H1 (cell line): ENCODE results near the gene STXBP6. TPM values are rescaled to one million over a fixed set of nuclear protein-coding genes. Genes with fewer than 3 reads are reported as not detected.
A peak's percentile ranks its signal among the peaks of the same experiment; 100 is the strongest.

ENCODE experiments used
- CTCF ChIA-PET: fragments of 300-600 bp; sonication (Branson Sonifier 250); formaldehyde crosslinking; loops from one replicate; lab custom pipeline; 2021; ENCODE audit not compliant: partially characterized antibody; lab: Charles Lee
- POLR2A ChIA-PET: fragments of 300-600 bp; sonication (Branson Sonifier 250); formaldehyde crosslinking; loops from one replicate; lab custom pipeline; 2021; ENCODE audit warnings: inconsistent platforms; ENCODE audit not compliant: partially characterized antibody; lab: Charles Lee
- DNase-seq, 2 experiments: peaks; one replicate each; pipeline versions ENCODE4 v3.0.0 to v3.0.0-alpha.2; 2010 to 2022; ENCODE audit warnings: low spot score in 2 of 2, low read depth in 1 of 2, mixed read lengths in 1 of 2
- FAIRE-seq: peaks from 2 replicates; lab custom pipeline; 2011; peaks lifted over from hg19 to GRCh38; lab: Jason Lieb, UNC
- H2AFZ ChIP-seq: 2 replicates; pipeline ENCODE4 v1.8.1; 2012; ENCODE audit warnings: low read length, inconsistent platforms
- H2AK5ac ChIP-seq: 2 replicates; pipeline ENCODE4 v1.6.1; 2013; ENCODE audit warnings: low read depth, low read length
- H2BK120ac ChIP-seq: replicated peaks from 2 replicates; pipeline ENCODE3; 2013; ENCODE audit warnings: low read depth, low read length, inconsistent platforms
- H2BK12ac ChIP-seq: 2 replicates; pipeline ENCODE4 v1.6.1; 2013; ENCODE audit warnings: low read depth, low read length
- H2BK15ac ChIP-seq: 2 replicates; pipeline ENCODE4 v1.6.1; 2013; ENCODE audit warnings: low read length
- H2BK20ac ChIP-seq: 2 replicates; pipeline ENCODE4 v1.6.1; 2013; ENCODE audit warnings: low read length
- H2BK5ac ChIP-seq: 2 replicates; pipeline ENCODE4 v1.6.1; 2013; ENCODE audit warnings: low read depth, low read length
- H3K14ac ChIP-seq: 2 replicates; pipeline ENCODE4 v1.6.1; 2013; ENCODE audit warnings: inconsistent platforms; ENCODE audit not compliant: insufficient read length
- H3K18ac ChIP-seq: 2 replicates; pipeline ENCODE4 v1.6.1; 2013; ENCODE audit warnings: low read length; ENCODE audit errors: extremely low read depth
- H3K23ac ChIP-seq: 2 replicates; pipeline ENCODE4 v1.6.1; 2013; ENCODE audit warnings: inconsistent platforms; ENCODE audit not compliant: insufficient read length
- H3K23me2 ChIP-seq: 2 replicates; pipeline ENCODE4 v1.6.1; 2013; ENCODE audit warnings: low read depth, low read length
- H3K27ac ChIP-seq: 2 replicates; pipeline ENCODE4 v1.6.1; 2011; ENCODE audit warnings: low read depth, low read length, inconsistent platforms
- H3K27me3 ChIP-seq, 4 experiments: replicated peaks in 1 of 4; 1 replicate in 1 of 4; 2 replicates in 3 of 4; pipeline versions ENCODE4 v1.6.1 to v1.8.1; 2011 to 2013; ENCODE audit warnings: low read length in 3 of 4, mild to moderate bottlenecking in 3 of 4, inconsistent platforms in 2 of 4, mixed read lengths in 2 of 4, moderate library complexity in 1 of 4; ENCODE audit not compliant: control insufficient read depth in 3 of 4, insufficient read depth in 3 of 4; ENCODE audit errors: extremely low read depth in 1 of 4
- H3K36me3 ChIP-seq, 4 experiments: 2 replicates each; pipeline versions ENCODE4 v1.6.1 to v1.8.1; 2011 to 2013; ENCODE audit warnings: mild to moderate bottlenecking in 4 of 4, low read length in 3 of 4, moderate library complexity in 2 of 4, control low read depth in 1 of 4, inconsistent platforms in 1 of 4; ENCODE audit not compliant: insufficient read depth in 4 of 4, control insufficient read depth in 2 of 4
- H3K4ac ChIP-seq: replicated peaks from 2 replicates; pipeline ENCODE3; 2013; ENCODE audit warnings: low read length, low read depth, mixed read lengths, inconsistent platforms; ENCODE audit not compliant: insufficient read length
- H3K4me1 ChIP-seq, 4 experiments: replicated peaks in 1 of 4; 1 replicate in 1 of 4; 2 replicates in 3 of 4; pipeline versions ENCODE4 v1.6.1 to v1.8.1; 2011 to 2013; ENCODE audit warnings: low read length in 3 of 4, inconsistent platforms in 2 of 4, mixed read lengths in 1 of 4; ENCODE audit not compliant: insufficient read depth in 4 of 4, control insufficient read depth in 3 of 4
- H3K4me2 ChIP-seq, 2 experiments: 2 replicates each; pipeline versions ENCODE4 v1.6.1 to v1.8.1; 2011 to 2013; ENCODE audit warnings: low read depth in 2 of 2, low read length in 2 of 2, control low read depth in 1 of 2, inconsistent platforms in 1 of 2, mild to moderate bottlenecking in 1 of 2; ENCODE audit not compliant: insufficient read depth in 1 of 2
- H3K4me3 ChIP-seq, 4 experiments: fragments of 200-600, 300-600 bp in 1 of 4; sonication (generic), shearing (Covaris generic), sonication (Bioruptor Twin) in 1 of 4; 2 replicates each; pipeline versions ENCODE4 v1.5.1 to v1.8.1; 2011 to 2016; ENCODE audit warnings: low read length in 4 of 4, low read depth in 3 of 4, control low read depth in 2 of 4, inconsistent platforms in 2 of 4, mild to moderate bottlenecking in 2 of 4, mixed read lengths in 1 of 4, moderate library complexity in 1 of 4; ENCODE audit not compliant: insufficient read depth in 2 of 4; ENCODE audit errors: extremely low read depth in 1 of 4
- H3K56ac ChIP-seq: replicated peaks from 2 replicates; pipeline ENCODE3; 2013; ENCODE audit warnings: low read depth, mild to moderate bottlenecking, mixed read lengths, low read length, inconsistent platforms; ENCODE audit not compliant: insufficient read length
- H3K79me1 ChIP-seq: 2 replicates; pipeline ENCODE4 v1.6.1; 2013; ENCODE audit warnings: low read depth, low read length, control low read depth
- H3K79me2 ChIP-seq, 2 experiments: 2 replicates each; pipeline versions ENCODE4 v1.6.1 to v1.8.1; 2012 to 2013; ENCODE audit warnings: low read length in 2 of 2, mild to moderate bottlenecking in 2 of 2, inconsistent platforms in 1 of 2; ENCODE audit not compliant: insufficient read depth in 2 of 2, control insufficient read depth in 1 of 2
- H3K9ac ChIP-seq, 4 experiments: replicated peaks in 1 of 4; 1 replicate in 1 of 4; 2 replicates in 3 of 4; pipeline versions ENCODE4 v1.6.1 to v1.8.1; 2011 to 2013; ENCODE audit warnings: low read depth in 3 of 4, low read length in 3 of 4, control low read depth in 2 of 4, mild to moderate bottlenecking in 2 of 4, moderate library complexity in 2 of 4, inconsistent platforms in 1 of 4; ENCODE audit errors: extremely low read depth in 1 of 4
- H3K9me3 ChIP-seq, 2 experiments: 2 replicates each; pipeline versions ENCODE4 v1.6.1 to v1.8.1; 2012 to 2013; ENCODE audit warnings: mild to moderate bottlenecking in 2 of 2, moderate library complexity in 2 of 2, control low read depth in 1 of 2, inconsistent platforms in 1 of 2, low read depth in 1 of 2, low read length in 1 of 2, mixed read lengths in 1 of 2; ENCODE audit not compliant: insufficient read depth in 2 of 2
- H4K20me1 ChIP-seq, 2 experiments: replicated peaks in 1 of 2; 2 replicates each; pipeline versions ENCODE3 to v1.8.1; 2011 to 2013; ENCODE audit warnings: inconsistent platforms in 2 of 2, low read length in 2 of 2, mild to moderate bottlenecking in 1 of 2; ENCODE audit not compliant: insufficient read depth in 2 of 2, control insufficient read depth in 1 of 2
- H4K5ac ChIP-seq: 2 replicates; pipeline ENCODE4 v1.6.1; 2013; ENCODE audit warnings: low read length, low read depth, mixed read lengths, inconsistent platforms; ENCODE audit not compliant: insufficient read length
- H4K8ac ChIP-seq: 2 replicates; pipeline ENCODE4 v1.8.0; 2013; ENCODE audit warnings: mild to moderate bottlenecking, moderate library complexity, low read length, inconsistent platforms; ENCODE audit not compliant: insufficient read depth; ENCODE audit errors: extremely low read depth
- H4K91ac ChIP-seq: replicated peaks from 2 replicates; pipeline ENCODE3; 2013; ENCODE audit warnings: low read length, mixed read lengths, inconsistent platforms; ENCODE audit not compliant: insufficient read length
- CEBPB ChIP-seq: IDR thresholded peaks from 2 replicates; pipeline ENCODE4 v1.6.1; 2012; ENCODE audit warnings: low read depth, low read length
- TEAD4 ChIP-seq: IDR thresholded peaks from 2 replicates; pipeline ENCODE4 v1.6.1; 2012; ENCODE audit warnings: low read depth, low read length, inconsistent platforms, mixed read lengths
- WGBS, 2 experiments: shearing (Covaris generic) in 1 of 2; methylation state at CpG; one replicate each; pipeline versions ENCODE4 v1.1.6 to v1.1.7; 2013 to 2015; ENCODE audit warnings: low lambda C conversion rate in 2 of 2, mixed read lengths in 2 of 2, inconsistent platforms in 1 of 2, low coverage in 1 of 2, missing lambda C conversion rate in 1 of 2; ENCODE audit not compliant: insufficient replicate concordance in 2 of 2, insufficient coverage in 1 of 2, insufficient read length in 1 of 2; ENCODE audit errors: extremely low coverage in 1 of 2, missing lambda C conversion rate in 1 of 2; 5-methylcytosine and 5-hydroxymethylcytosine counted together
- polyA plus RNA-seq, 7 experiments: library from polyadenylated mRNA; depleted of rRNA in 3 of 7; stranded (reverse) in 5 of 7; unstranded in 2 of 7; fragments of >200 nt in 5 of 7; fragments of 200-250 nt in 2 of 7; gene quantifications; 1 replicate in 5 of 7; 2 replicates in 1 of 7; 4 replicates in 1 of 7; pipeline versions ENCODE4 v1.2.1 to v1.2.3, GENCODE V29; 2011 to 2013; ENCODE audit warnings: missing spikeins in 2 of 7, mixed read lengths in 2 of 7
- total RNA-seq: library from RNA; stranded (reverse); fragmentation: NEBNext Ultra II Directional; extraction: Animal tissue kit (Norgen Biotek cat#: 25700); gene quantifications from 2 replicates; pipeline ENCODE4 v1.2.1, GENCODE V29; 2021

The STXBP6 gene
- total and polyA plus RNA-seq, 2 of the 8 experiments (the other 6 are each of a cell fraction or from before 2014, with no cell fraction given) = 9.4 to 18.1 TPM

DNA sequence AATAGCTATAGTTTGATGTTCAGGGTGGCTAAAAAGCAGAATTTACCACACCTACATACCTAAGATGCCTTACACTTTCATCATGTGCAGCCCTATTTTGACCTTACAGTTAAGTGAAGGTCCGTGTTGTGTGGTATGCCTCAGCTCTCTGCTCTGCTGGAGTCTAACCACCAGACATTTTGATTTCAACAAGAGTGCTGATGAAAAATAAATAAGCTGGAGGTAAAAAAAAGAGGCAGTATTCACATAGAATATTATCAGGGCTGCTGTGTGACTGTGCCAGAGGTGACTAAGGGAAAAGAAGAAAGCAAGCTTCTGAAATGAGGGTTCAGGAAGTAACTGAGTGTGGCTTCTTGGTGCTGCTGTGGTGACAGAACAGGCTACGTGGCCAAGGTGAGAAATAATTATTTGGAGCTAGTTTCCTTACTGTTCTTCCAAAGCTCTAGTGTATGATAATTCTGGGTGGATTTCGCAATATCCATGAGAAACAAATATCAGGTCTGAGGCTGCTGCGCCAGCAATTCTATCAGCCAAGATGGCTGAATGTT is 188.8 kb downstream of the STXBP6 start:
- WGBS, 2 experiments = 85% methylated on average over 4 of the region's 4 CpGs; no CpG with 5 or more reads in 1 of the 2 experiments
- no peak overlapping the region for H2BK5ac ChIP-seq
- H3K4me1 ChIP-seq = peaks cover 0 to 7% (median 5%) of the 10 kb centered on the region in 4 experiments; a peak in 6 of 7 replicates
- H2BK20ac ChIP-seq = no peak overlapping the region
- H3K27me3 ChIP-seq = no peaks in the 10 kb centered on the region
- ChIA-PET CTCF (interaction anchor here (1.5 kb wide), 1 partner anchor 10 kb away, joined by 4 read pairs; no protein-coding TSS in a partner anchor), POLR2A (interaction anchor here (1.4 kb wide), 1 partner anchor 68 kb away, joined by 3 read pairs; no protein-coding TSS in a partner anchor)
- H2AK5ac ChIP-seq = no peak overlapping the region
- no peak overlapping the region for H3K9ac ChIP-seq
- no peak overlapping the region; the same call in 1 of the 2 replicates for H2BK12ac ChIP-seq
- no peaks in the 10 kb centered on the region for H3K23me2 ChIP-seq
- H3K4me3 ChIP-seq = no peak overlapping the region
- H3K14ac ChIP-seq = no peak overlapping the region
- H3K56ac ChIP-seq = no peak overlapping the region
- no peak overlapping the region for H2AFZ ChIP-seq
- H3K23ac ChIP-seq = no peak overlapping the region
- no peaks in the 10 kb centered on the region for H3K36me3 ChIP-seq
- no peak overlapping the region for H4K5ac ChIP-seq
- H3K9me3 ChIP-seq = no peaks in the 10 kb centered on the region
- H3K79me1 ChIP-seq = no peaks in the 10 kb centered on the region; the same call in 1 of the 2 replicates
- H3K4me2 ChIP-seq = no peak overlapping the region
- H3K79me2 ChIP-seq = no peaks in the 10 kb centered on the region
- H2BK120ac ChIP-seq = no peak overlapping the region
- no peak overlapping the region for H3K4ac ChIP-seq
- H4K91ac ChIP-seq = no peak overlapping the region
- H4K8ac ChIP-seq = no peak overlapping the region
- no peaks in the 10 kb centered on the region for H4K20me1 ChIP-seq
- TF ChIP-seq TEAD4 = no peak
- peak; percentile 87 for TF ChIP-seq CEBPB
- H2BK15ac ChIP-seq = no peak overlapping the region
- no peak for FAIRE-seq
- no peak overlapping the region for H3K18ac ChIP-seq
- no peak for DNase-seq
- no peak overlapping the region for H3K27ac ChIP-seq
